H9 (cell line): ENCODE results near the gene LMBR1. TPM values are rescaled to one million over a fixed set of nuclear protein-coding genes. Genes with fewer than 3 reads are reported as not detected.
"Not testable (repeated sequence)": the region's sequence is repeated elsewhere in the genome, so short reads cannot be mapped to it uniquely, and the experiment has no call there.

Experiments
- DNase-seq: peaks from one replicate; pipeline ENCODE4 v3.0.0-alpha.2; 2017
- H2AFZ ChIP-seq: one replicate; pipeline ENCODE4 v1.6.1; 2013; ENCODE audit warnings: mild to moderate bottlenecking, low read length, control low read depth, moderate library complexity
- H2AK5ac ChIP-seq: 2 replicates; pipeline ENCODE4 v1.6.1; 2013; ENCODE audit warnings: low read length, control low read depth, mixed read lengths; ENCODE audit not compliant: insufficient read length
- H2BK120ac ChIP-seq: one replicate; pipeline ENCODE4 v1.6.1; 2013; ENCODE audit warnings: low read depth, mild to moderate bottlenecking, low read length, control low read depth, inconsistent platforms; ENCODE audit not compliant: poor library complexity, severe bottlenecking
- H2BK12ac ChIP-seq: 2 replicates; pipeline ENCODE4 v1.6.1; 2013; ENCODE audit warnings: low read length, control low read depth, mixed read lengths, low read depth; ENCODE audit not compliant: insufficient read length
- H2BK15ac ChIP-seq: 2 replicates; pipeline ENCODE4 v1.6.1; 2013; ENCODE audit warnings: low read depth, low read length, control low read depth
- H2BK20ac ChIP-seq: one replicate; pipeline ENCODE4 v1.6.1; 2013; ENCODE audit warnings: low read depth, mild to moderate bottlenecking, low read length, control low read depth, inconsistent platforms; ENCODE audit not compliant: poor library complexity, severe bottlenecking
- H2BK5ac ChIP-seq: 2 replicates; pipeline ENCODE4 v1.6.1; 2013; ENCODE audit warnings: low read length, control low read depth, mixed read lengths; ENCODE audit not compliant: insufficient read length
- H3K14ac ChIP-seq: 2 replicates; pipeline ENCODE4 v1.6.1; 2013; ENCODE audit warnings: low read length, control low read depth; ENCODE audit not compliant: insufficient read depth
- H3K18ac ChIP-seq: 2 replicates; pipeline ENCODE4 v1.6.1; 2013; ENCODE audit warnings: low read depth, mild to moderate bottlenecking, mixed read lengths, low read length, control low read depth; ENCODE audit not compliant: insufficient read length
- H3K23ac ChIP-seq: 2 replicates; pipeline ENCODE4 v1.6.1; 2013; ENCODE audit warnings: low read length, control low read depth, mixed read lengths, low read depth; ENCODE audit not compliant: insufficient read length
- H3K23me2 ChIP-seq: 2 replicates; pipeline ENCODE4 v1.6.1; 2013; ENCODE audit warnings: low read depth, mild to moderate bottlenecking, mixed read lengths, low read length, control low read depth; ENCODE audit not compliant: insufficient read length, poor library complexity, severe bottlenecking
- H3K27ac ChIP-seq: 2 replicates; pipeline ENCODE4 v1.5.1; 2013; ENCODE audit warnings: low read length, control low read depth, mixed read lengths, low read depth; ENCODE audit not compliant: insufficient read length
- H3K27me3 ChIP-seq: 2 replicates; pipeline ENCODE4 v1.6.1; 2013; ENCODE audit warnings: low read length, control low read depth, inconsistent platforms; ENCODE audit not compliant: insufficient read depth
- H3K4ac ChIP-seq: 2 replicates; pipeline ENCODE4 v1.6.1; 2013; ENCODE audit warnings: low read depth, mild to moderate bottlenecking, control low read depth, inconsistent platforms, low read length, moderate library complexity
- H3K4me1 ChIP-seq: 2 replicates; pipeline ENCODE4 v1.6.1; 2013; ENCODE audit warnings: low read length, control low read depth, inconsistent platforms; ENCODE audit not compliant: insufficient read depth
- H3K4me2 ChIP-seq: 2 replicates; pipeline ENCODE4 v1.6.1; 2013; ENCODE audit warnings: low read length, control low read depth, mixed read lengths; ENCODE audit not compliant: insufficient read length, insufficient read depth
- H3K56ac ChIP-seq: 2 replicates; pipeline ENCODE4 v1.6.1; 2013; ENCODE audit warnings: low read depth, mild to moderate bottlenecking, mixed read lengths, low read length, control low read depth; ENCODE audit not compliant: insufficient read length
- H3K79me1 ChIP-seq: 2 replicates; pipeline ENCODE4 v1.6.1; 2013; ENCODE audit warnings: low read depth, mild to moderate bottlenecking, moderate library complexity, low read length, control low read depth, inconsistent platforms; ENCODE audit not compliant: insufficient read depth, poor library complexity, severe bottlenecking
- H3K79me2 ChIP-seq: 2 replicates; pipeline ENCODE4 v1.6.1; 2013; ENCODE audit warnings: low read length, control low read depth, inconsistent platforms; ENCODE audit not compliant: insufficient read depth
- H3K9ac ChIP-seq: 2 replicates; pipeline ENCODE4 v1.6.1; 2013; ENCODE audit warnings: low read length, control low read depth, mixed read lengths; ENCODE audit not compliant: insufficient read length; ENCODE audit errors: extremely low read depth
- H3K9me3 ChIP-seq: one replicate; pipeline ENCODE4 v1.6.1; 2013; ENCODE audit warnings: low read depth, low read length, inconsistent platforms; ENCODE audit not compliant: control insufficient read depth
- H3T11ph ChIP-seq: one replicate; pipeline ENCODE4 v1.6.1; 2013; ENCODE audit warnings: mild to moderate bottlenecking, low read length, control low read depth, inconsistent platforms
- H4K20me1 ChIP-seq: one replicate; pipeline ENCODE4 v1.6.1; 2013; ENCODE audit not compliant: control insufficient read depth, insufficient read length, insufficient read depth
- H4K5ac ChIP-seq: 2 replicates; pipeline ENCODE4 v1.6.1; 2013; ENCODE audit warnings: low read depth, mild to moderate bottlenecking, mixed read lengths, low read length, control low read depth; ENCODE audit not compliant: insufficient read length
- H4K8ac ChIP-seq: replicated peaks from 2 replicates; pipeline ENCODE4 v1.6.1; 2013; ENCODE audit warnings: low read length, control low read depth, mixed read lengths, low read depth; ENCODE audit not compliant: insufficient read length
- H4K91ac ChIP-seq: 2 replicates; pipeline ENCODE4 v1.6.1; 2013; ENCODE audit warnings: low read depth, mild to moderate bottlenecking, moderate library complexity, mixed read lengths, low read length, control low read depth; ENCODE audit not compliant: insufficient read length
- H3K27ac Mint-ChIP-seq, 3 experiments: 2 replicates in 2 of 3; 3 replicates in 1 of 3; pipeline ENCODE4 v1.8.0; 2020 to 2021; ENCODE audit warnings: mixed read lengths in 3 of 3, mild to moderate bottlenecking in 1 of 3, moderate library complexity in 1 of 3
- H3K27me3 Mint-ChIP-seq: 2 replicates; pipeline ENCODE4 v1.8.0; 2021; ENCODE audit warnings: low read depth, mild to moderate bottlenecking, moderate library complexity, mixed read lengths
- H3K36me3 Mint-ChIP-seq, 3 experiments: 2 replicates in 2 of 3; 3 replicates in 1 of 3; pipeline ENCODE4 v1.8.0; 2020 to 2021; ENCODE audit warnings: low read depth in 3 of 3, mixed read lengths in 3 of 3; ENCODE audit not compliant: insufficient read depth in 1 of 3
- H3K4me1 Mint-ChIP-seq, 2 experiments: 2 replicates each; pipeline ENCODE4 v1.8.0; 2020; ENCODE audit warnings: mixed read lengths in 2 of 2
- H3K4me3 Mint-ChIP-seq, 2 experiments: 2 replicates in 1 of 2; 3 replicates in 1 of 2; pipeline ENCODE4 v1.8.0; 2020 to 2021; ENCODE audit warnings: mild to moderate bottlenecking in 2 of 2, mixed read lengths in 2 of 2, moderate library complexity in 1 of 2
- H3K9me3 Mint-ChIP-seq, 2 experiments: 2 replicates in 1 of 2; 3 replicates in 1 of 2; pipeline ENCODE4 v1.8.0; 2020; ENCODE audit warnings: mild to moderate bottlenecking in 2 of 2, mixed read lengths in 2 of 2, moderate library complexity in 1 of 2
- WGBS: extraction: QIAGEN DNeasy Blood & Tissue Kit; methylation state at CpG from one replicate; pipeline ENCODE4 v1.1.7; 2013; ENCODE audit warnings: missing lambda C conversion rate, low lambda C conversion rate, mixed read lengths; ENCODE audit not compliant: insufficient read length; ENCODE audit errors: extremely low coverage; 5-methylcytosine and 5-hydroxymethylcytosine counted together
- total RNA-seq: library from RNA; stranded (reverse); gene quantifications from 2 replicates; pipeline ENCODE4 v1.2.1, GENCODE V29; 2021
- TF ChIP-seq, protein P1 (sequence below): fragments of 200-600 bp; sonication (generic); conservative IDR thresholded peaks from 3 replicates; pipeline ENCODE4 v1.8.0; 2021; ENCODE audit warnings: antibody characterized with exemption, mild to moderate bottlenecking

LMBR1 gene
- total RNA-seq, 1 experiment from 2014 or later: 62.3 TPM

GRCh38 chr7:156650042-156650441 lies 242.9 kb downstream of the LMBR1 start:
- no peak overlapping the region for H3K27ac ChIP-seq
- H2BK20ac ChIP-seq: no peak overlapping the region
- no peak overlapping the region for H3K4ac ChIP-seq
- H2AFZ ChIP-seq: no peak overlapping the region
- H2BK5ac ChIP-seq: no peak overlapping the region
- H4K8ac ChIP-seq: no peak overlapping the region
- peak overlapping the region in 1 of 3 experiments; percentile 12; a peak in 1 of 7 replicates for H3K27ac Mint-ChIP-seq
- H3K27me3 Mint-ChIP-seq: peaks cover 2% of the 10 kb centered on the region; the same call in 1 of the 2 replicates
- TF ChIP-seq, protein P1, sequence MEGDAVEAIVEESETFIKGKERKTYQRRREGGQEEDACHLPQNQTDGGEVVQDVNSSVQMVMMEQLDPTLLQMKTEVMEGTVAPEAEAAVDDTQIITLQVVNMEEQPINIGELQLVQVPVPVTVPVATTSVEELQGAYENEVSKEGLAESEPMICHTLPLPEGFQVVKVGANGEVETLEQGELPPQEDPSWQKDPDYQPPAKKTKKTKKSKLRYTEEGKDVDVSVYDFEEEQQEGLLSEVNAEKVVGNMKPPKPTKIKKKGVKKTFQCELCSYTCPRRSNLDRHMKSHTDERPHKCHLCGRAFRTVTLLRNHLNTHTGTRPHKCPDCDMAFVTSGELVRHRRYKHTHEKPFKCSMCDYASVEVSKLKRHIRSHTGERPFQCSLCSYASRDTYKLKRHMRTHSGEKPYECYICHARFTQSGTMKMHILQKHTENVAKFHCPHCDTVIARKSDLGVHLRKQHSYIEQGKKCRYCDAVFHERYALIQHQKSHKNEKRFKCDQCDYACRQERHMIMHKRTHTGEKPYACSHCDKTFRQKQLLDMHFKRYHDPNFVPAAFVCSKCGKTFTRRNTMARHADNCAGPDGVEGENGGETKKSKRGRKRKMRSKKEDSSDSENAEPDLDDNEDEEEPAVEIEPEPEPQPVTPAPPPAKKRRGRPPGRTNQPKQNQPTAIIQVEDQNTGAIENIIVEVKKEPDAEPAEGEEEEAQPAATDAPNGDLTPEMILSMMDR: peak; percentile 65
- no peak overlapping the region for H4K91ac ChIP-seq
- H3K27me3 ChIP-seq: no peaks in the 10 kb centered on the region
- peak; percentile 59 for DNase-seq
- H2BK12ac ChIP-seq: no peak overlapping the region
- no peak overlapping the region for H3K4me2 ChIP-seq
- H4K20me1 ChIP-seq: no peaks in the 10 kb centered on the region
- no peak overlapping the region for H3K9ac ChIP-seq
- H3K4me1 ChIP-seq: no peaks in the 10 kb centered on the region
- H3K18ac ChIP-seq: no peak overlapping the region
- H3T11ph ChIP-seq: no peak overlapping the region
- no peak overlapping the region for H2AK5ac ChIP-seq
- no peak overlapping the region for H2BK15ac ChIP-seq
- H3K23me2 ChIP-seq: no peaks in the 10 kb centered on the region
- H3K79me1 ChIP-seq: no peaks in the 10 kb centered on the region
- no peak overlapping the region for H4K5ac ChIP-seq
- no peaks in the 10 kb centered on the region for H3K79me2 ChIP-seq
- peaks cover 6 to 25% of the 10 kb centered on the region in 2 experiments; a peak in 4 of 5 replicates for H3K9me3 Mint-ChIP-seq
- H3K56ac ChIP-seq: no peak overlapping the region
- WGBS: no CpG with 5 or more reads among the region's 9 CpGs
- H3K36me3 Mint-ChIP-seq: peaks cover 3 to 33% (median 4%) of the 10 kb centered on the region in 3 experiments; a peak in 5 of 7 replicates
- no peak overlapping the region for H3K23ac ChIP-seq
- H3K4me3 Mint-ChIP-seq: no peak overlapping the region
- H3K9me3 ChIP-seq: no peaks in the 10 kb centered on the region
- H2BK120ac ChIP-seq: no peak overlapping the region
- H3K14ac ChIP-seq: no peak overlapping the region
- peaks cover 9 to 16% of the 10 kb centered on the region in 2 experiments for H3K4me1 Mint-ChIP-seq

DNA sequence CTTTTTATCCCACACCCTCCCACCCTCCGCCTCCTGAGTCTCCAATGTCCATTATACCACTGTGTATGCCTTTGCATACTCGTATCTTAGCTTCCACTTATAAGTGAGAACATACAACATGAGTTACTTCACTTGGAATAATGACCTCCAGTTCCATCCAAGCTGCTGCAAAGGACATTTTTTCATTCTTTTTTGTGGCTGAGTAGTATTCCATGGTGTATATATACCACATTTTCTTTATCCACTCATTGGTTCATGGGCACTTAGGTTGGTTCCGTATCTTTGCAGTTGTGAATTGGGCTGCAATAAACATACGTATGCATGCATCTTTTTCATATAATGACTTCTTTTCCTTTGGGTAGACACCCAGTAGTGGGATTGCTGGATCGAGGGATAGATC lies 245.7 kb downstream of the LMBR1 start:
- H4K91ac ChIP-seq, H3K23ac ChIP-seq, H2BK15ac ChIP-seq, H3T11ph ChIP-seq, H2AFZ ChIP-seq, H2BK12ac ChIP-seq, H3K27me3 Mint-ChIP-seq, H3K23me2 ChIP-seq, H3K27ac Mint-ChIP-seq, H3K56ac ChIP-seq, H3K4me1 ChIP-seq, H2BK5ac ChIP-seq, H3K4me2 ChIP-seq, H4K5ac ChIP-seq, H3K14ac ChIP-seq, DNase-seq, H3K79me2 ChIP-seq, H3K79me1 ChIP-seq, H3K4ac ChIP-seq, H3K9me3 ChIP-seq, H2AK5ac ChIP-seq, H3K9ac ChIP-seq, H3K18ac ChIP-seq, H2BK20ac ChIP-seq, H3K4me3 Mint-ChIP-seq, H3K27ac ChIP-seq, H2BK120ac ChIP-seq, H4K8ac ChIP-seq, H4K20me1 ChIP-seq, H3K27me3 ChIP-seq: not testable (repeated sequence)
- no CpG with 5 or more reads among the region's 5 CpGs for WGBS
- Mint-ChIP-seq H3K4me1 (peaks cover 6 to 13% of the 10 kb centered on the region in 2 experiments), H3K36me3 (peaks cover 3 to 31% (median 4%) of the 10 kb centered on the region in 3 experiments; a peak in 5 of 7 replicates), H3K9me3 (peaks cover 6 to 25% of the 10 kb centered on the region in 2 experiments; a peak in 4 of 5 replicates)
